Upper lobe of left lung (tissue), 4 donors: ENCODE data around the gene NUDT6.

Source experiments
- CTCF ChIP-seq, 6 experiments: fragments of 450-650 bp in 4 of 6; fragments of 200-600 bp in 2 of 6; sonication (generic) in 2 of 6; IDR thresholded peaks; one replicate each; pipeline ENCODE4 v1.5.1; 2016 to 2019; ENCODE audit warnings: antibody characterized with exemption in 6 of 6
- POLR2A ChIP-seq, 4 donors: fragments of 450-650 bp; IDR thresholded peaks; one replicate each; pipeline ENCODE4 v1.5.1; 2016 to 2017; ENCODE audit warnings: antibody characterized with exemption in 4 of 4, mild to moderate bottlenecking in 2 of 4
- POLR2AphosphoS5 ChIP-seq, 2 donors: sonication (generic); formaldehyde crosslinking; IDR thresholded peaks; one replicate each; pipeline ENCODE4 v1.5.1; 2017; ENCODE audit warnings: antibody characterized with exemption in 2 of 2

- TF ChIP-seq CTCF (IDR thresholded peaks at IDR 0.05) (no peak), POLR2AphosphoS5 (IDR thresholded peaks at IDR 0.05) (no peak), POLR2A (IDR thresholded peaks at IDR 0.05) (no peak)
These were observed 37.7 kb upstream of the NUDT6 start for GRCh38 chr4:122959981-122960610.
